ENCODE results near the gene CDH8. TPM values are rescaled to one million over a fixed set of nuclear protein-coding genes. Genes with fewer than 3 reads are reported as not detected.

The CDH8 gene, protein sequence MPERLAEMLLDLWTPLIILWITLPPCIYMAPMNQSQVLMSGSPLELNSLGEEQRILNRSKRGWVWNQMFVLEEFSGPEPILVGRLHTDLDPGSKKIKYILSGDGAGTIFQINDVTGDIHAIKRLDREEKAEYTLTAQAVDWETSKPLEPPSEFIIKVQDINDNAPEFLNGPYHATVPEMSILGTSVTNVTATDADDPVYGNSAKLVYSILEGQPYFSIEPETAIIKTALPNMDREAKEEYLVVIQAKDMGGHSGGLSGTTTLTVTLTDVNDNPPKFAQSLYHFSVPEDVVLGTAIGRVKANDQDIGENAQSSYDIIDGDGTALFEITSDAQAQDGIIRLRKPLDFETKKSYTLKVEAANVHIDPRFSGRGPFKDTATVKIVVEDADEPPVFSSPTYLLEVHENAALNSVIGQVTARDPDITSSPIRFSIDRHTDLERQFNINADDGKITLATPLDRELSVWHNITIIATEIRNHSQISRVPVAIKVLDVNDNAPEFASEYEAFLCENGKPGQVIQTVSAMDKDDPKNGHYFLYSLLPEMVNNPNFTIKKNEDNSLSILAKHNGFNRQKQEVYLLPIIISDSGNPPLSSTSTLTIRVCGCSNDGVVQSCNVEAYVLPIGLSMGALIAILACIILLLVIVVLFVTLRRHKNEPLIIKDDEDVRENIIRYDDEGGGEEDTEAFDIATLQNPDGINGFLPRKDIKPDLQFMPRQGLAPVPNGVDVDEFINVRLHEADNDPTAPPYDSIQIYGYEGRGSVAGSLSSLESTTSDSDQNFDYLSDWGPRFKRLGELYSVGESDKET
- not detected in 2 replicates for total RNA-seq

DNA sequence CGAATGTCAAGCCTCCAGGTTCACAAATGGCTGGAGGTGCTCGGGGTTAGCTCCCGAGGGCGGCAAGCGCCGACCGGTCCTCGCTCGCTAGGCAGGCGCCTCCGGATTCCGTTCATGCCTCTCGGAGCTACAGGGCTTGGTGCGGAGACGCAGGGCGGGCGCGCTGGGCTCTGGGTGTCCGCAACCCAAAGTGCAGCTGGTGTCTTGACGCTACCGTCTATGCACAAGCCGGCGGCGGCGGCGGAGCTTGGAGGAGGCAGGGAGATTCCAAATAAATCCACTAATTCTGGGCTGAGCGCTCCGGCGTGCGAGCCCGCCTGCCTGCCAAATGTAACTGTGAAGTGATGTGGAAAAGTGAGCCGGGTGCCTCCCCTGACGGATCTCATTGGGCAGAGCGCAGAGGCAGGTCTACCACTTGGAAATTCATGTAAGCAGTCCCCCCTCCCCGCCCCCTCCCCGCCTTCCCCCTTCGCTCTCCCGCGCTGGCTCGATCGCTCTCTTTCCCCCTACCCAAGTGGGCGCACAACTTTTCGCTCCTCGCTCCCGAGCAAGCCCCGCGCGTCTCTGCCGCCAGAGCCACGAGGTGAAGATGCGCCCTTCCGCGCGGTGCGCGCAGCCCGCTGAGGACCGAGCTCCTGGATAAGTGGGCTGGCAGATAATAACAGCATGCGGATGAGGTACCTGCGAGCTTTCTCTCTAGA is at the start of gene CDH8:
TSS of gene CDH8 (minus strand) at position 338 of the 701 bp plus-strand sequence. CDS start 15,035 bp downstream, outside the sequence.

Measured in hair follicular keratinocyte (primary cell).